Activated CD8-positive, alpha-beta memory T cell treated with anti-CD3 and anti-CD28 coated beads, Interleukin-2, amount 10 ng/mL, durations not matched to agents 7 days and 5 days (primary cell): ENCODE measurements around the gene KIF3B. TPM values are rescaled to one million over a fixed set of nuclear protein-coding genes. Genes with fewer than 3 reads are reported as not detected.
"Not testable (repeated sequence)": the region's sequence is repeated elsewhere in the genome, so short reads cannot be mapped to it uniquely, and the experiment has no call there.

Source experiments
- ATAC-seq: fragments of 150-1000 bp; cut with Tn5 transposase; one replicate; pipeline ENCODE4 v1.10.0; 2021; ENCODE audit warnings: moderate library complexity
- CTCF ChIA-PET: fragments of 350-600 bp; sonication (Branson Sonifier 250); formaldehyde crosslinking; loops from one replicate; lab custom pipeline; 2021; ENCODE audit warnings: antibody characterized with exemption; lab: Charles Lee
- DNase-seq: peaks from one replicate; pipeline ENCODE4 v3.0.0-alpha.2; 2020
- H3K27ac Mint-ChIP-seq: one replicate; pipeline ENCODE4 v1.8.0; 2021; ENCODE audit warnings: mild to moderate bottlenecking, mixed read lengths
- H3K27me3 Mint-ChIP-seq: one replicate; pipeline ENCODE4 v1.8.0; 2021; ENCODE audit warnings: mixed read lengths
- H3K36me3 Mint-ChIP-seq: one replicate; pipeline ENCODE4 v1.8.0; 2021; ENCODE audit warnings: mild to moderate bottlenecking, mixed read lengths
- H3K4me1 Mint-ChIP-seq: one replicate; pipeline ENCODE4 v1.8.0; 2021; ENCODE audit warnings: mixed read lengths
- H3K4me3 Mint-ChIP-seq: one replicate; pipeline ENCODE4 v1.8.0; 2021; ENCODE audit warnings: mild to moderate bottlenecking, moderate library complexity, mixed read lengths
- H3K9me3 Mint-ChIP-seq: one replicate; pipeline ENCODE4 v1.8.0; 2022; ENCODE audit warnings: low read depth, mixed read lengths
- total RNA-seq, 2 experiments: library from RNA; stranded (reverse); gene quantifications; one replicate each; pipeline ENCODE4 v1.2.3, GENCODE V29; 2021

KIF3B gene
- total RNA-seq, 2 experiments from 2014 or later: 19.9 to 26.0 TPM

DNA sequence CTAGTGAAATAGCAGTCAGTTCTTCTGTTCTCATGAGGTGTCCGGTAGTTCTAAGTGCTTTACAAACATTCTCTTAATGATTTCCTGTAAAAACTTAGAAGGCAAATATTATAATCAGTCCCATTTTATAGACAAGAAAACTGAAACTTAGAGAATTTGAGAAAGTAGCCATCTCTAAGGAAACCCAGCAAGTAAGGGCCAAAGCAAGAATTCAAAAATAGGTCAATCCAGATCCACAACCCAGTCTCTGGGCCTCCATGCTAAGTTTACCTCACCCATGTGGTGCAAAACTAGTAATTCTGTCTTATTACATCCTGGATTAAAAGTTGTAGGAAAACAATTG, 53.1 kb downstream of the KIF3B start:
- H3K36me3 Mint-ChIP-seq: peaks cover 46% of the 10 kb centered on the region
- peaks cover 50% of the 10 kb centered on the region for H3K4me1 Mint-ChIP-seq
- CTCF ChIA-PET: no interaction called here
- ATAC-seq (no peak), DNase-seq (no peak)
- no peaks in the 10 kb centered on the region for H3K9me3 Mint-ChIP-seq
- H3K27me3 Mint-ChIP-seq: no peaks in the 10 kb centered on the region
- H3K27ac Mint-ChIP-seq: no peak overlapping the region
- no peak overlapping the region for H3K4me3 Mint-ChIP-seq

DNA sequence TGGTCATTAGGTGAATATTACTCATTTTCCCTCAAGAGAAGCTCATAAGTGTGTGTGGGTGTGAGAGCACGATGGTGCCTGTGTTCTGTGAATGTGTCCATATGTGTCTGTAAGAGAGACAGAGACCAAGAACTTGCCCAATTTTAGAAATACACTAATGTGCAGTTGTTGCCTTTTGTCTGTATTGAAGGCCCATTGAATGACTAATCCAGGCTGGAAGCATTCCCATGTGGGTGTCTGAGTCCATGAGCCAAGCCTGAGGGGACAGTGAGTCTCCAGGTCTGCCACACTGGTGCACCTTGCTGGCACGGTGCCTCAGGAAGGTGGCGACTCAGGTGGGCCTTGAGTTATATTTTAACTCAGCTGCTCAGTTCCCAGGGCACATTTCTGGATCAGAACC, 55.2 kb downstream of the KIF3B start:
- no peak for ATAC-seq
- no peaks in the 10 kb centered on the region for H3K27me3 Mint-ChIP-seq
- peak; percentile 48 for DNase-seq
- H3K4me1 Mint-ChIP-seq: peaks cover 62% of the 10 kb centered on the region
- peak overlapping the region; percentile 99 for H3K27ac Mint-ChIP-seq
- peak overlapping the region; percentile 64 for H3K4me3 Mint-ChIP-seq
- CTCF ChIA-PET: interaction anchor here (0.8 to 2.2 kb wide), 7 partner anchors 13 to 83 kb away, joined by 3 to 6 read pairs (median 3); partner anchors contain the start of gene ASXL1
- no peaks in the 10 kb centered on the region for H3K9me3 Mint-ChIP-seq
- H3K36me3 Mint-ChIP-seq: peaks cover 38% of the 10 kb centered on the region

DNA sequence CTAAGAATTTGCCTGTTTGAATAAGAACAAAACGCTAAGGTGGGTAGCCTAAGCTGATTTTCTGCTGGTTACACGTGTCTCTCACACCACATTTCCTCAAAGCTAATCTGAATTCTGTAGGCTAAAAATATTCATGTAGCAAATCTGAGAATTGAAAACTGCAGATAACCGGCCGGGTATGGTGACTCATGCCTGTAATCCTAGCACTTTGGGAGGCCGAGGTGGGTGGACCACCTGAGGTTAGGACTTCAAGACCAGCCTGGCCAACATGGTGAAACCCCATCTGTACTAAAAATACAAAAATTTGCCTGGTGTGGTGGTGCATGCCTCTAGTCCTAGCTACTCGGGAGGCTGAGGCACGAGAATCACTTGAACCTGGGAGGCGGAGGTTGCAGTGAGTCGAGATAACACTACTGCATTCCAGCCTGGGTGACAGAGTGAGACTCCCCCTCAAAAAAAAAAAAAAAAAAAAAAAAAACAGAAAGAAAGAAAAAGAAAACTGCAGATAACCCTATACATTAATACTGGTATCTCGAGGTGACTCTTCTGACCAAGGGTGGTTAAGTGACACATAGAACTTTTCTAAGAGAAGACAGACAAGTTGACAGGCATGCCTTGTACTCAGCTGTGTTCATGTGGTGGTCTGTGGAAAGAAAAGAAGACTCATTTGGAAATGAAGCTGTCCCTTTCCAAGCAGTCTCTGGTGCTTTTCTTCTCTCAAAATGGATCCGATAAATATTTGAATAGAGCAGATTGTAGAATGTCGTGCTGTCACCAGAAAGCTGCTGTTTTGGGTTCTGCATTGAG, 55.9 kb downstream of the KIF3B start:
- Mint-ChIP-seq H3K4me3 (peak overlapping the region; percentile 64), H3K36me3 (peaks cover 40% of the 10 kb centered on the region), H3K9me3 (no peaks in the 10 kb centered on the region), H3K4me1 (peaks cover 67% of the 10 kb centered on the region), H3K27ac (peak overlapping the region; percentile 99), H3K27me3 (no peaks in the 10 kb centered on the region)
- ATAC-seq (peak; percentile 82), DNase-seq (peak; percentile 71)
- CTCF ChIA-PET: interaction anchor here (0.7 to 2.2 kb wide), 8 partner anchors 9 to 48 kb away, joined by 3 to 6 read pairs (median 5); partner anchors contain the start of gene ASXL1

DNA sequence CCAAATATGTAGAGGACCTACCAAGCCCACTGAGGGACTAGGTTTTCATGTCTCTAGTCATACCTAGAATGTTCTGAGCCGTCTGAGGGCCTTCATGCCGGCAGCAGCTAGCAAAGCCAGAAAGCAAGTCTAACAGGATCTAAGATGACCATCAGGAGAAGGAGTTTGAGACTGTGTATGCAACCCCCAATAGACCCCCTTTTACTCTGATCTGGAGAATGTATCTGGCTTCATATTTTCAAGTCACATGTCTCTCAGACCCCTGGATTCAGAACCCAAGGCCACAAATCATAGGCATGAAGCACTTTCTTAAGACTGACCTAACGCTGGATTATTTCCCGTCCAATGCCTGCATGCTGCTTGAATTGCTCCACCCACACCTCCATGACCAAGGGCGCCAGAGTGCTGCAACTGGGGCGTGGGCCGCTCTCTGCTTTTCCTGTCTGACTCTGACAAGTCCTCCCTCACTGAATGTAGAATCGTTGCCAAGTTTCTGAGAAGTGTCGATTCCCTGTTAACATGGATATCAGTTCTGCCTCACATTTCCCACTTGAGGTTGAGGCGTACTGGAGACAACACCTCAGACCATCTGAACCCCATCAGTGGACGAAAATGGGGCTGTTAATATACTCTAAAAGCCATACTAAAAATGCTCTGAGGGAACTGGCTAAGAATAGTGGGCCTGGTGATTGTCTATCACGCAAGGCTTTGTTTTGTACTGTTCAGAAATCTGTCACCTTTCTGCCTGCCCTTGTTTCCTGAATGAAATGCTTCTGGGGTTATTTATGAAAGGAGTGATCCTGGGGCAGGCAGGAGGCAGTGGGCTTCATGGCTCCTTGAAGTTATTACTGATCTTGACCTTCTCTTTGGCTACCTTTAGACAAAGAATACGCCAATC, 56.8 kb downstream of the KIF3B start:
- Mint-ChIP-seq H3K4me3 (peak overlapping the region; percentile 64), H3K4me1 (peaks cover 66% of the 10 kb centered on the region), H3K27me3 (no peaks in the 10 kb centered on the region), H3K36me3 (peaks cover 38% of the 10 kb centered on the region), H3K9me3 (no peaks in the 10 kb centered on the region), H3K27ac (peak overlapping the region; percentile 99)
- peak; percentile 82 for DNase-seq
- ATAC-seq: peak; percentile 63
- CTCF ChIA-PET: interaction anchor here (0.7 to 2.0 kb wide), 7 partner anchors 10 to 49 kb away, joined by 3 to 5 read pairs (median 5); no protein-coding TSS in a partner anchor

DNA sequence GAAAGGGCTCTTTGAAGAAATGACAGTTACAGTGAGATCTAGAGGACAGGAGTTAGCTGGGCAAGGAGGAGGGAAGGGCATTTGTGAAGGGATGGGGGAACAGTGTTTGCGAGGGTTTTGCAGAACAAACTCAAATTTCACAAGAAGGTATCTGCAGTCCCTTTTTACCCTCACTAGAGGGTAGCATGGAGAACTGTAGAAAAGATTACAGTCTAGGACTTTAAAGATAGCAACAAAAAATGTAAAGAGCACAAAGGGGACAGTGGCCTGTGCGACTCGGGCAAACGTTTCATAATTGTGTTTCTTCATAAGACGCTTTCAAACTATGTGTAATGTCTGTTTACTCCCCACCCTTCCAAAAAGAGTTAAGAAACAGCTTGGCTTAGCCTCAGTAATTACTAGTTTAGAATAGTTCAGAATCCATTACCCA, 59.5 kb downstream of the KIF3B start:
- Mint-ChIP-seq H3K9me3 (no peaks in the 10 kb centered on the region), H3K36me3 (peaks cover 13% of the 10 kb centered on the region), H3K27ac (no peak overlapping the region), H3K4me1 (peaks cover 51% of the 10 kb centered on the region), H3K4me3 (no peak overlapping the region), H3K27me3 (no peaks in the 10 kb centered on the region)
- CTCF ChIA-PET: interaction anchor here (0.9 to 2.2 kb wide), 8 partner anchors 8 to 52 kb away, joined by 3 to 6 read pairs (median 4); no protein-coding TSS in a partner anchor
- no peak for DNase-seq
- ATAC-seq: no peak

DNA sequence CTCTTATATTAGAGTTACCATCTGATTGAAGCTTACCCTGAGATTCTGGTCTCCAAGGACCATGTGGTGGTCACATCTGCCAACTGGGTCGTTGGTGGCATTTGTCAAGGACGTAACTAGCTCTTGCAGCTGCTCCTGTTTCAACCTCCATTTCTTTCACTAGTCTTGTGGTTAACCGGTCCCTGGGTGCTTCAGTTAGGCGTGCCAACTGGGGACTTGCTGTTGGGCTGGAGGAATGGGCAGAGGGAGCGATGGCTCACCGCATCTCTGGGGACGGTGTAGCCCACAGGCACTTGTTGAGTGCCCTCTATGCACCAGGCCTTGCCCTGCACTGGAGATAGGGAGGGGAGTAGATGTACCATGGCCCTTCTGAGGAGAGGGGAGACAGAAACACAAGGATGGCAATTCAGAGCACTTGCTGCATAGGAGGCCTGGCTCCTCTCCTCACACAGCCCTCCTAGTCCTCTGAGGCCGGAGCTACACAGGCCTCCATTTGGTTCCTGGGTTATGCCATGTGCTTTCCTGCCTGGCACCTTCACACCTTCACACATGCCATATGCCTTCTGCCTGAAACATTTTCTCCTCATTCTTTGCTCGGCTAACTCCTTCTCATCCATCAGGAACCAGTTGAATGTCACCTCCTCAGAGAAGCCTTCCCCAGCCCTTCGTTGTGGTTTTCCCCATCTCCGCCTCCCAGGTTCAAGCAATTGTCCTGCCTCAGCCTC, 60.6 kb downstream of the KIF3B start:
- DNase-seq (no peak), ATAC-seq (no peak)
- CTCF ChIA-PET: interaction anchor here (0.7 to 2.2 kb wide), 7 partner anchors 12 to 147 kb away, joined by 3 to 6 read pairs (median 3); no protein-coding TSS in a partner anchor
- Mint-ChIP-seq H3K4me1 (peaks cover 45% of the 10 kb centered on the region), H3K9me3 (no peaks in the 10 kb centered on the region), H3K4me3 (no peak overlapping the region), H3K27me3 (no peaks in the 10 kb centered on the region), H3K36me3 (peaks cover 13% of the 10 kb centered on the region), H3K27ac (no peak overlapping the region)

DNA sequence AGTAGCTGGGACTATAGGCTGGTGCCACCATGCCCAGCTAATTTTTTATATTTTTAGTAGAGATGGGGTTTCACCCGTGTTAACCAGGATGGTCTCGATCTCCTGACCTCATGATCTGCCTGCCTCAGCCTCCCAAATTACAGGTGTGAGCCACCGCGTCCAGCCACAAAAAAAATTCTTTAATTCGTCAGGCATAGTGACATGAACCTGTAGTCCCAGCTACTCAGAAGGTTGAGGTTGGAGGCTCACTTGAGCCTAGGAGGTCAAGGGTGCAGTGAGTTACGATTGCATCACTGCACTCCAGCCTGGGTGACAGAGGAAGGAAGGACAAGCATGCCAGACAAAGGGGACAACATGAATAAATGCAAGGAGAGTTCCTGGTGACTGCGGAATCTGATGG, 61.2 kb downstream of the KIF3B start:
- DNase-seq (no peak), ATAC-seq (no peak)
- Mint-ChIP-seq H3K27me3 (no peaks in the 10 kb centered on the region), H3K9me3 (no peaks in the 10 kb centered on the region), H3K36me3 (peaks cover 13% of the 10 kb centered on the region), H3K4me3 (no peak overlapping the region), H3K27ac (no peak overlapping the region), H3K4me1 (peaks cover 40% of the 10 kb centered on the region)
- CTCF ChIA-PET: interaction anchor here (0.8 to 2.2 kb wide), 5 partner anchors 12 to 314 kb away, joined by 3 to 6 read pairs (median 3); no protein-coding TSS in a partner anchor

DNA sequence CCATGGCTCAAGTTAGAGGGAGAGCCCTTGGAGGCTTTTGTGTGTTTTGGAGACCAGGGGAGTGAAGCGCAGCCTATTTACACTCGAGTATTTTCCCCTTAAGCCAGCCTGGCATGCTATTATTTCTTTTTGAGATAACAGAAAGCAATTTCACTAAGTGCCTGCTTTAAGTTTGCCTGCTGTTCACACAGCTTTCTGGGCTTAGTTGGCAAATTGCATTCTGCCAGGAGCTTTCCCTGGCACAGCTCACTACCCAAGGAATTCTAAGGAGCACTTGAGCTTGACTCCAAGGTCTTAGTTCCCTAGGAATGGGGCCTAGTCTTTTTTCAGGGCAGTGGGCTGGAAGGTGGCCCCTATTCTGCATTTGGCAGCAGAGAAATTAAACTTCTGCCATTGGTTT, 61.7 kb downstream of the KIF3B start:
- no peak for DNase-seq
- H3K4me3 Mint-ChIP-seq: no peak overlapping the region
- CTCF ChIA-PET: interaction anchor here (0.8 to 1.0 kb wide), 2 partner anchors 15 to 314 kb away, joined by 3 read pairs; no protein-coding TSS in a partner anchor
- no peaks in the 10 kb centered on the region for H3K27me3 Mint-ChIP-seq
- no peak overlapping the region for H3K27ac Mint-ChIP-seq
- ATAC-seq: no peak
- H3K36me3 Mint-ChIP-seq: peaks cover 13% of the 10 kb centered on the region
- peaks cover 35% of the 10 kb centered on the region for H3K4me1 Mint-ChIP-seq
- H3K9me3 Mint-ChIP-seq: no peaks in the 10 kb centered on the region

DNA sequence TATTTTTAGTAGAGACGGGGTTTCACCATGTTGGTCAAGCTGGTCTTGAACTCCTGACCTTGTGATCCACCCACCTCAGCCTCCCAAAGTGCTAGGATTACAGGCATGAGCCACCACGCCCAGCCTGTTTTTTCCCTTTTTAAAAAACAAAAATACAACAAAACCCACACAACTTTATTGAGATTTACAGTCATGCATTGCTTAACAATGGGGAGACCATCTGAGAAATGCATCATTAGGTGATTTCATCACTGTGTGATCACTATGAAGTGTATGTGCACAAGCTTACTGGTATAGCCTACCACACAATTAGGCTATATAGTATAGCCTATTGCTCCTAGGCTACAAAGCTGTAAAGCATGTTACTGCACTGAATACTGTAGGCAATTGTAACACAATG, 63.6 kb downstream of the KIF3B start:
- peaks cover 23% of the 10 kb centered on the region for H3K4me1 Mint-ChIP-seq
- H3K9me3 Mint-ChIP-seq, H3K36me3 Mint-ChIP-seq, H3K27me3 Mint-ChIP-seq, ATAC-seq, H3K27ac Mint-ChIP-seq, DNase-seq, H3K4me3 Mint-ChIP-seq: not testable (repeated sequence)
- CTCF ChIA-PET: interaction anchor here (1.7 kb wide), 1 partner anchor 10 kb away, joined by 3 read pairs; no protein-coding TSS in a partner anchor

DNA sequence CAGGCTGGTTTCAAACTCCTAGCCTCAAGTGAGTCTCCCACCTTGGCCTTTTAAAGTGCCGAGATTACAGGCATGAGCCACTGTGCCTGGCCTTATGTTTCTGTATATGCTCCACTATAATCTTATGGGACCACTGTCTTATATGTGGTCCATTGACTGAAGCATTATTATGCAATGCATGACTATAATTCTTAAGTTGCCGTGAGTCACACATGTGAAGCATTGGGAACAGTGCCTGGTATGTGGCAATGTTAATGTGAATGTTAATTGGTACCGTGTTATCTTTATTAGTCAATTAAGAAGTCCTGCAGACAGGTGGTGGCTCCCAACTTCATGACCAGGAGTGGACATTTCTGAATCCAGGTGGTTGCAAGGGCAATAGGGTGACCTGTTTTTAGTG, 66.0 kb downstream of the KIF3B start:
- Mint-ChIP-seq H3K4me1 (peaks cover 8% of the 10 kb centered on the region), H3K4me3 (no peak overlapping the region), H3K36me3 (peaks cover 3% of the 10 kb centered on the region), H3K9me3 (no peaks in the 10 kb centered on the region), H3K27me3 (no peaks in the 10 kb centered on the region), H3K27ac (no peak overlapping the region)
- DNase-seq (no peak), ATAC-seq (no peak)
- CTCF ChIA-PET: no interaction called here

DNA sequence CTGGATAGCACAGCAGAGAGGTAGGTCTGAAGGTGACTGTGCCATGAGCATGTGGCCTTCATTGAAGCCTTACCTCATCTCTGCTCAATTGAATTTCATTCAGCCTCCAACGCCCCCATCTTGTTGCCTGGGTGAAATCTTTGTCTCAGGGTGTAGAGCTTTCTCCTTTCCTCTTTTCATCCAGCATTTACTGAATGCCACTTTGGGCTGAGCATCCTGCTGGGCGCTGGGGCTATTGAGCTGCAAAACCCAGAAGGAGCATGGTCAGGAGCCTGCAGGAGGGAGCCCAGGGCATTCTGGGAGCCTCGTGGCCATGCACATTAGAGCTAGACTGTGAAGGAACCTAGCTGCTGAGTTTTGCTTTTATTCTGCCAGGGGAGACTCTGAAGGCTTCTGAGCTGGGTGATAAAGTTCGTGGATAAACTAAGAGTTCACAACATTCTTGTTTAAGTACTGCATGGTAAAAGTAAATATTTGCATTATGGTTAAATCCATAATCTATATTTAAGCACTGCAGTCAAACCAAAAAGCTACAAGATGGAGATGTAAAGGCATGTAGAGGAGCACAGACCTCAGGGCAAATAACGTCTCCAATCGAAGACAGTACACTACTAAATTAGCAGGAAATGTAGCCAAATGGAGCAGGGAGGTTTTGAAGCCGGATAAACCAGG, 67.5 kb downstream of the KIF3B start:
- Mint-ChIP-seq H3K36me3 (peaks cover 9% of the 10 kb centered on the region), H3K27me3 (no peaks in the 10 kb centered on the region), H3K4me1 (peaks cover 10% of the 10 kb centered on the region), H3K27ac (no peak overlapping the region), H3K4me3 (no peak overlapping the region), H3K9me3 (no peaks in the 10 kb centered on the region)
- CTCF ChIA-PET: interaction anchor here (0.7 to 1.9 kb wide), 3 partner anchors 9 to 11 kb away, joined by 3 to 5 read pairs (median 4); no protein-coding TSS in a partner anchor
- no peak for ATAC-seq
- no peak for DNase-seq

DNA sequence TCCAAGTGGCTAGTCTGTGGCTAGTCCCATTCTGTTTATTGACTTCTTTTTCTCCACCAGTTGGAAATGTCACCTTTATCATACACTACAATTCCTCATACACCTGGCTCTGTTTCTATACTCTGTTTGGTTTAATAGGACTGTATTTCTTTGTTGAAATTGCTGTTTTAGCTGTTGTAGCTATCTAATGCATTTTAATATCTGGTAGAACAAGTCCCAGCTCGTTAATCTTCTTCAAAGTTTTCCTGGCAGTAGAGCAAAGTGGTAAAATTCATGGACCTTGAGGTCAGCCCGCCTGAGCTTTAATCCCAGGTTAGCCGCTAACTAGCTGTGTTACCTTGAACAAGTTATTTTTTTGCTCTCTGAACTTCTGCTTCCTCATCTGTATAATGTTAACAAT, 70.8 kb downstream of the KIF3B start:
- CTCF ChIA-PET: no interaction called here
- DNase-seq (no peak), ATAC-seq (no peak)
- peaks cover 21% of the 10 kb centered on the region for H3K4me1 Mint-ChIP-seq
- no peak overlapping the region for H3K4me3 Mint-ChIP-seq
- H3K27me3 Mint-ChIP-seq: peaks cover 2% of the 10 kb centered on the region
- H3K27ac Mint-ChIP-seq: no peak overlapping the region
- peaks cover 13% of the 10 kb centered on the region for H3K36me3 Mint-ChIP-seq
- no peaks in the 10 kb centered on the region for H3K9me3 Mint-ChIP-seq
